GM21825 (cell line): Measurements from ENCODE around the gene TTC27.
"Not testable (repeated sequence)": the region's sequence is repeated elsewhere in the genome, so short reads cannot be mapped to it uniquely, and the experiment has no call there.

ENCODE experiments used
- ATAC-seq: cut with Tn5 transposase; IDR thresholded peaks from one replicate; pipeline ENCODE4 v1.9.1; 2021; ENCODE audit warnings: mild to moderate bottlenecking, moderate library complexity; ENCODE audit not compliant: unreplicated experiment

Gene TTC27

DNA sequence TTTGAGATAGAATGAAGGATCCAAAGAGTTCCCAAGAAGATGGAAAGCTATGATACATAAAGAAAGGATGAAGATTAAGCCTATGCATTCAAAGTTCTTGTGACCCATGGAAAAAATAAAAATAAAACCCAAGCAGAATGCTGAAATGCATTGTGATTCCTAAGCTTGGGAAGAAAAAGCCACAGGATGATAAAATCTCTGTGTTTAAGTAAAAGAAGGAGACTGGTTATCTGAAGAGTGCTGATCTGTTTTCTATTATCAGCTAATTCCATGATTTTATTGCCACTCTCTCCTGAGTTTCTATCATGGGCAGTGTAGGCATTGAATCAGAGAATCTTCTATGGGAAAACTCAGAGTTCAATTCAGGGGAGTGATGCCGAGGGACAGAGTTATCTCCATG is 215.8 kb downstream of the TTC27 start:
- ATAC-seq = no peak

DNA sequence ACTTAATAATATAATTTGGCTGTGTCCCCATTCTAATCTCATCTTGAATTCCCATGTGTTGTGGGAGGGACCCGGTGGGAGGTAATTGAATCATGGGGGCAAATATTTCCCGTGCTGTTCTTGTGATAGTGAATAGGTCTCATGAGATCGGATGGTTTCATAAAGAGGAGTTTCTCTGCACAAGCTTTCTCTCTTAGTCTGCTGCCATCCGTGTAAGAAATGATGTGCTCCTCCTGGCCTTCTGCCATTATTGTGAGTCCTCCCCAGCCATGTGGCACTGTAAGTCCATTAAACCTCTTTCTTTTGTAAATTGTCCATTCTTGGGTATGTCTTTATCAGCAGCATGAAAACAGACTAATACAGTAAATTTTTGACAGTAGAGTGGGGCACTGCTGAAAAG is 216.4 kb downstream of the TTC27 start:
- ATAC-seq = no peak

DNA sequence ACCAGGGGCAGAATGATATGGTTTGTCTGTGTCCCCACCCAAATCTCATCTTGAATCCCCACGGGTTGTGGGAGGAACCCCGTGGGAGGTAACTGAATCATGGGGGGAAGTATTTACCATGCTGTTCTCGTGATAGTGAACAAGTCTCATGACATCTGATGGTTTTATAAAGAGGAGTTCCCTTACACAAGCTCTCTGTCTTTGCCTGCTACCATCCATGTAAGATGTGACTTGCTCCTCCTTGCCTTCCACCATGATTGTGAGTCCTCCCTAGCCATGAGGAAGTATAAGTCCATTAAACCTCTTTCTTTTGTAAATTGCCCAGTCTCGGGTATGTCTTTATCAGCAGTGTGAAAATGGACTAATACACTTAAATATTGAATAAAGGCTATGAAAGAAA is 218.4 kb downstream of the TTC27 start:
- ATAC-seq = not testable (repeated sequence)

DNA sequence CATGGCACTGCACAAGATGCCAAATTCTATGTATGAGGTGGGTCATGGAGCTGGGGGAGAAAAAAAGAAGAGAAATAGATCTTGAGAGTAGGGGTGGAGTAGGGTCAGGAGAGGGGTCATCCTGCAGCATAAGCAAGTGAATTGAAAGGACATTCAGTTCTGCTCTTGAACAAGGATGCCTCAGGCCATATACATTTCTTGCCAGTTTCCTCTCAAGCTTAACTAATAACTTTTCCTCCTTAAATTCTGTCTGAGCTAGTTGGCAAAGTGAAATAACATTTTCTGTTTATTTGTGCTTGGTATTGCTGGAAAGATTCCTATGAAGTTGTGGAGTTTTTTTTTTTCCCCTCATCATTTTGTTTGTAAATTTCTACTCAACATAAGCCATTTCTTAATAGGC is 219.9 kb downstream of the TTC27 start:
- no peak for ATAC-seq

DNA sequence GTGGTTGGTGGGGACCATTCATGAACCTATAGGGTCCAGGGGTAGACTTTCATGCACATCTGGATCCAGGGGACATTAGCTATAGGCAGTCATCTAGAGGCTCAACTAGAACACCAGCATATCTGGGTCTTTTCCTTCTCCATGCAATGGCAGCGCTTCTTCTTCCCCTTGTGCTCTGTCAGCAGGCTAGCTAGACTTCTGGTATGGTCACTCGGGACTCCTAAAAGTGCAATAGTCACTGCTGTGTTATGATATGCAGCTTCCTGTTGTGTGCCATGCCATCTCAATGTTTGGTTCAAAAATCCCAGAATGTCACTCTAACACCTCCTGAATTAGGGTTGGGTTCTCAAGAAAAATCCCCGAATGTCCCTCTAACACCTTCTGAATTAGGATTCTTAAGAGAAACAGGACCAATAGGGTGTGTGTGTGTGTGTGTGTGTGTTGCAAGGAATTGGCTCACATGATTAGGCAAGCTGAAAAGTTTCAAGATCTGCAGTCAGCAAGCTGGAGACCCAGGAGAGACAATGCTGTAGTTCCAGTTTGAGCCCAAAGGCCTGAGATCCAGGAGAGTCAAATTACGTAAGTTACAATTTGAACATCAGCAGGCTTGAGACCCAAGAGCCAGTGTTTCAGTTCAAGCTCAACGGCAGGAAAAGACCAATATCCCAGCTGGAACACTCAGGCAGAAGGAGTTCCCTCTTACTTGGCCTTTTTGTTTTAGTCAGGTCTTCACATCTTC is 221.8 kb downstream of the TTC27 start:
- no peak for ATAC-seq

DNA sequence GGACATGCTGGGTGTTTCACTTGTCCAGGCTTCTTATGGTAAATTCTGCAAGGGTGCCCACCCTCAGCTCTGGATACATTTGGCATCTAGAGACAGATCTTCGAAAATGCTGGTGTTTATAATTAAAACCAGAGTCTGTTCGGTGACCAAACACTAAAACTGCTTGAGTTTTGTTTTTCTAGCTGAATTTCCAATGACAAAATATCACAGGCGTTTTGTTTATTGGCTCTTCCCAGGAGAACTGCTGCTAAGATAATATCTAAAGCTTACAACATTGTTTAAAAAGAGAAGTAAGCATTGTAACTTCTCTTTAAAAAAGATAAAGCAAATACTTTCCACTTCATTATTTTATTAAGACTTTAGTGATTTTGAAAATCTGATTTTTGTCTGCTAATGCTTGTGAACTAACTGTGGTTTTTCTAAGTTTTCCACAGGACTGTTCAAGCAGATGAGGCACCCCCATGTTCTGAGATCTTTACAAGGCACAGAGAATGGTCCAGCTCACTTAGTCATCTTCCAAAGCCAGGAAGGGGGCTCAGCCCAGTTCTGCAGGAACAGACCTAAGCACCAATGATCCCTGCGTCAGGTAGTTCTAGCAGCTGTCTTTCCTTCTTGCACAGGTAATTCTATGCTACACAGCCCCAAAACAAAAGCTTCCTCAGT is 224.1 kb downstream of the TTC27 start:
- ATAC-seq = no peak

DNA sequence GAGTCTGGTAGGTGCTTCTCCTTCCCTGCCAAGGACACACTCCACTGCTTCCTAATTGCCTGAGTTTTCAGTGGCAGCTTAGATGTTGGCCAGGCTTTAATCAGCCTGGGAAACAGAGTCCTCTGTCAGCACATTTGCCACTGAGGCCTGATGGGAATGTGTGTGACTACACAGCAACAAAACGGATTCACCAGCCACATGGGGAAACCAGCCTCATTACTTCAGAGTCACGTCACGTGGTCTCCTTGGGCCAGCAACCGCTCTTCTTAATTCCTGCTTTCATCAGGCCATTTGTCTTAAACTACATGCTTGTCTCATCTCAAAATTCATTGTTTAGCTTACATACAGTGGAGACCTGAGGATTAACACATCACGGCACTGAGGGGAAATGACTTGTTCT is 225.0 kb downstream of the TTC27 start:
- no peak for ATAC-seq

DNA sequence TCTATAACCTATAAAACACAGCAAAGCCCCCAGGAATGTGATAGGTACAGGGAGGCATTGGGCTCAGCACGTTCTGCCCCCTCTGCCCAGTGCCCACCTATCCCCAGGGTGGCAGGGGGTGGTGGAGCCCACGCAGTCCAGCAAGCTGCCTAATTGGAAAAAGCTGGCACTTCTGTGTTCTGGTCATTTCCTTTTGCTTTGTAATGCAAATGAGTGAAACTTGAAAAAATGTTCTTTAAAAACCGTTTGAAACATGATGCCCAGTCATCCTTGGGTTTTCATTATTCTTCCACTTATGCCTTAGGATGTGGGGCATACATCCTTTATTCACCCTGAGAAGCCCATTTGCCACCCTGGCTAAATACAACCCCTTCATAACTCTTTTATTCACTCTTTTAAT is 229.0 kb downstream of the TTC27 start:
- no peak for ATAC-seq

DNA sequence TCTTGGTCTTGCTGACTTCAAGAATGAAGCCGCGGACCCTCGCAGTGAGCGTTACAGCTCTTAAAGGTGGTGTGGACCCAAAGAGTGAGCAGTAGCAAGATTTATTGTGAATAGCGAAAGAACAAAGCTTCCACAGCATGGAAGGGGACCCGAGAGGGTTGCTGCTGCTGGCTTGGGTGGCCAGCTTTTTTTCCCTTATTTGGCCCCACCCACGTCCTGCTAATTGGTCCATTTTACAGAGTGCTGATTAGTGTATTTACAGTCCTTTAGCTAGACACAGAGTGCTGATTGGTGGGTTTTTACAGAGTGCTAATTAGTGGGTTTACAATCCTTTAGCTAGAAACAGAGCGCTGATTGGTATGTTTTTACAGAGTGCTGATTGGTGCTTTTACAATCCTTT is 230.9 kb downstream of the TTC27 start:
- ATAC-seq = no peak

DNA sequence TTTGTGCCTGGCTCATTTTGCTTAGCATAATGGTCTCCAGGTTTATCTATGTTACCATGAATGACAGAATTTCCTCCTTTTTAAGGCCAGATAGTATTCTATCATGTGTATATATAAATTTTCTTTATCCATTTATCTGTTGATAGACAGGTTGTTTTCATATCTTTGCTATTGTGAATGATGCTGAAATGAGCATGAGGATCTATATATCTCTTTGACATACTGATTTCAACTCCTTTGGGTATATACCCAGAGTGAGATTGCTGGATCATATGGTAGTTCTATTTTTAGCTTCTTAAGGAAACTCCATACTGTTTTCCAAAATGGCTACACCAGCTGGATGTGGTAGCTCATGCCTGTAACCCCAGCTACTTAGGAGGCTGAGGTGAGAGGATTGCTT is 232.5 kb downstream of the TTC27 start:
- ATAC-seq = no peak

DNA sequence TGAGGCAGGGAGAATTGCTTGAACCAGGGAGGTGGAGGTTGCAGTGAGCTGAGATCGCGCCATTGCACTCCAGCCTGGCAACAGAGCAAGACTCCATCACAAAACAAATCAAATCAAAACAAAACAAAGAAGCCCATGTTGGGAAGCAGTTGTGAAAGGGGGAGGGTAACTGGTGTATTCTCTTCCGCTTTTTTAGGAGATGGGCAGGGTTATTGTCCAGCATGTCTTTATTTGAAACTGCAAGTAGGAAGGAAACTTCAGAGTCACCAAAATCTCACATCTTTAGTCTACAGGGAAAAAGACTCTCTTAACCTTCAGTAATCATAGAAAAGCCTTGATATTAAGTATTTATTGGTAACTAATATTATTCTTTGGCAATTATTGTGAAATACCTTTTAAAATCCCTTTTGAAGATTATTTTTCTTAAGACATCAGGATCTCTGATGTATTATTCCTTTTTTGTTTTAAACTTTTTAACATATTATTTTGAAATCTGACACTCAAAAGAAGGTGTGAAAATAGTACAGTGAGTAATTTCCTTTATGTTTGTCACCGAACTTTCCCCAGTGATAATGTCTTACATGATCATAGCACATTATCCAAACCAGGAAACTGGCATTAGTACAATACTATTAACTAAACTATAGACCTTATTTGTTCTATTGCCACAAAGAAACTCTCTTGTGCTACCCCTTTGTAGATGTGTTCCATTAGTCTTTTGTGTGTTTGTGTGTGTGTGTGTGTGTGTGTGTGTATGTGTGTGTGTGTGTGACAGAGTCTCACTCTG is 234.6 kb downstream of the TTC27 start:
- no peak for ATAC-seq

DNA sequence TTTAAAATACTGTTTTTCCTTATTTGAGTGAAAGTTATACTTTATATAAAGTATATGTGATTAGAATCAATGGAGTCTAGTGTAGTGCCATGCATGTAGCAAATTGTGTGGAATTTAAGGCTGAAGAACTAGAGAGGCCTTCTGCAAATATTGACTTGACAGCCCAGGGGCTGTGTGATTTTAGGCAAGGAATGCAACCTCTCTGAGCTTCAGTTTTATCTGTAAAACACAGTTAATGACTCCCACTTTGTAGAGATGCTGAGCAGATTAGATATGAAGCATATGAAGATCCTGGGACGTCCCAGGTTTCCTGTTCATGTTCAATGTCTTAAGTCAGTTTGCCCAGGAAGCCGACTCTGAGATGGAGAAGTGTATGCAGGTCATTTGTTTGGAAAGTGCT is 235.5 kb downstream of the TTC27 start:
- no peak for ATAC-seq

DNA sequence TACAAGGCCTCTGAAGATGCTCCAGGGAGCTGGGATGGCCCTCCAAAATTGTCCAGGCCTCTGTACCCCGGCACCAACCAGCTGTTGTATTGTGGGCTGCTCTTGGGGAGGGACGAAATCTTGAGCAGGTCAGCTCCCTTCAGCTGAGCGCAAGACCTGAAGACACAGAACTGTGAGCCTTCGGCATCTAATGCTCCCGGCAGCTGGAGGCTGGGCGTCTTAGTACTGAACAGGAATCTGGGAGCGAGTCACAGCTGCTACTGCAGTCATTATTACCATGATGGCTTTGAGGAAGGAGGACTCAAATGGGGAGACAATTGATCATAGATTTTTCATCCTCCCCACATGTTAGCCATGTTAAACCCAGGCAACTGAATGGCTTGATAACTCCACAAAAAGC is 236.0 kb downstream of the TTC27 start:
- no peak for ATAC-seq

DNA sequence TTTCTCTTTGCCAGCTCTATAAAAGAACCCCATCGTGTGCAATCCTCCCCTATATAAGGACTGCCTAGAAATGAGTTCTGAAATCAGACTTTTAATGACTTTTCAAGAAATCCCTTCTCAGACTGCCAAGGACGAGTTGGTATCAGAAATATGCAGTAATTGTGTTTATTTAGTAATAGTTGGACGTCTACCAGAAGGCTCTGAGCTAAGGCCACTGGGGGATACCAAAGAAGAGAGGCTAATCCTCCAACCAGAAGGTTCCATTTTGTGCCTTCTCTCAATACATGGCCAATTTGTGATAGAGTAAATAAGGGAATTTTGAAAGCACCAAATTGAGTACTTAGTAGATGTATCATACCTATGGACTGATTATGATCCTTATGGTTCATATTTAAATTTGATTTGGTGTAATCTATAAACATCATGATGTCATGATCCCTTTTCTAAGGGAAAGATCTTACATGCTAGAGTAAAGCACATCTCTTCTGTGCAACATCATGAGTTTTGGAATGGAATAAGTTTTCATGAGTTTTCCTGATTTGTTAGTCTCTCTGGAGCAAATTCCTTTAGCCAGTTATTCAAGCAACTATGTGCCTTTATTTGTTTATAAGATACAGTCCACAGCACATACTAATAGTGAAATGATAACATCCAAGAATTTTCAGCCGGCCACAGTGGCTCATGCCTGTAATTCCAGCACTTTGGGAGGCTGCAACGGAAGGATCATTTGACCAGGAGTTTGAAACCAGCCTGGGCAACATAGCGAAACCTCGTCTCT is 236.7 kb downstream of the TTC27 start:
- no peak for ATAC-seq

DNA sequence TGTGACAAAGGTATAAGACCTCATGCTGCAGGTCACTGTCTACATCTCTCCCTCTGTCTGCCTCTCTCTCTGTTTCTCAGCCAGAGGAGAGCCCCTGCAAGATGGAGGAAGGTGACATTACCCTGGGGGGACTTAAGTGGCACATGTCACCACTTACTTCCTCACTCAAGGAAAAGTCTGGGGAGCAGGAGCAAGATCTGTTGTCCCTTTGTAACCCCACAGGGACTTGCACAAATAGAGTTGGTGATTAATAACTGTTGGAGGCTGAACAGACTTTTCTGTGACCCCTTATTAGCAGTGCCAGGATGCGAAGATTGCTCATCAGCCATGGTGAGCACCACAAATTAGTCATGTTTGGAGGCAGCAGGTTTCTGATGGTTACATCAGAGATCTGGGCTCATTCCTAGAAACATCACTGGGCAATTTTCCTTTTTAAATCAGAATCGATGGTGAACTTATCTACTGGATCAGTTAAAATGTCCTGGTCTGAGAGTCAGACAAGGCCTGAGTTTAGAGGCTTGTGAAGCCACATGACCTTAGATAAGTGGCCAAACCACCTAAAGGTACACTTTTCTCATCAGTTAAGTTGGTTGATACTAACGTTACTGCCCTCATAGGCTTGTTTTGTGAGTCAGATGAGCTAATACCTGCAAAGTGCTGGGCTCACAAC is 237.7 kb downstream of the TTC27 start:
- ATAC-seq = no peak

DNA sequence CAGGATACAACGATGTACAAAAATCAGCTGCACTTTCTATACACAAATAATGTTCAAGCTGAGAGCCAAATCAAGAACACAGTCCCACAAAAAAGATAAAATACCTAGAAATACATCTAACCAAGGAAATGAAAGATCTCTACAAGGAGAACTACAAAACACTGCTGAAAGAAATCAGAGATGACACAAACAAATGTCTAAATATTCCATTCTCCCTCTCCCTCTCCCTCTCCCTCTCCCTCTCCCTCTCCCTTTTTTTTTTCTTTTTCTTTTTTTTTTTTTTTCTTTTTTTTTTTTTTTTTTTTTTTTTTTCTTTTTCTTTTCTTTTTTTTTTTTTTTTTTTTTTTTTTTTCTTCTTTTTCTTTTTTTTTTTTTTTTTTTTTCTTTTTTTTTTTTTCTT is 238.6 kb downstream of the TTC27 start:
- ATAC-seq = not testable (repeated sequence)
